Activated CD4-positive, alpha-beta T cell treated with anti-CD3 and anti-CD28 coated beads, Interleukin-2, amount 10 ng/mL, durations not matched to agents 7 days and 5 days (primary cell): ENCODE measurements around the gene CTSW. TPM values are rescaled to one million over a fixed set of nuclear protein-coding genes. Genes with fewer than 3 reads are reported as not detected.

Source experiments
- CTCF ChIA-PET: fragments of 350-600 bp; sonication (Branson Sonifier 250); formaldehyde crosslinking; loops from one replicate; lab custom pipeline; 2021; ENCODE audit warnings: antibody characterized with exemption; lab: Charles Lee
- POLR2A ChIA-PET: fragments of 350-600 bp; sonication (Branson Sonifier 250); formaldehyde crosslinking; loops from one replicate; lab custom pipeline; 2021; ENCODE audit warnings: antibody characterized with exemption; lab: Charles Lee
- DNase-seq: peaks from one replicate; pipeline ENCODE4 v3.0.0-alpha.2; 2020
- H3K27ac Mint-ChIP-seq: one replicate; pipeline ENCODE4 v1.8.0; 2021; ENCODE audit warnings: mild to moderate bottlenecking, moderate library complexity, mixed read lengths
- H3K27me3 Mint-ChIP-seq: one replicate; pipeline ENCODE4 v1.8.0; 2021; ENCODE audit warnings: mixed read lengths
- H3K36me3 Mint-ChIP-seq: one replicate; pipeline ENCODE4 v1.8.0; 2021; ENCODE audit warnings: low read depth, mixed read lengths
- H3K4me1 Mint-ChIP-seq: one replicate; pipeline ENCODE4 v1.8.0; 2021; ENCODE audit warnings: mixed read lengths
- H3K4me3 Mint-ChIP-seq: one replicate; pipeline ENCODE4 v1.8.0; 2021; ENCODE audit warnings: mild to moderate bottlenecking, moderate library complexity, mixed read lengths
- H3K9me3 Mint-ChIP-seq: one replicate; pipeline ENCODE4 v1.8.0; 2021; ENCODE audit warnings: mixed read lengths
- total RNA-seq, 2 experiments: library from RNA; stranded (reverse); gene quantifications; one replicate each; pipeline ENCODE4 v1.2.3, GENCODE V29; 2021

The CTSW gene
- total RNA-seq, 2 experiments from 2014 or later = 22.9 to 23.6 TPM

DNA sequence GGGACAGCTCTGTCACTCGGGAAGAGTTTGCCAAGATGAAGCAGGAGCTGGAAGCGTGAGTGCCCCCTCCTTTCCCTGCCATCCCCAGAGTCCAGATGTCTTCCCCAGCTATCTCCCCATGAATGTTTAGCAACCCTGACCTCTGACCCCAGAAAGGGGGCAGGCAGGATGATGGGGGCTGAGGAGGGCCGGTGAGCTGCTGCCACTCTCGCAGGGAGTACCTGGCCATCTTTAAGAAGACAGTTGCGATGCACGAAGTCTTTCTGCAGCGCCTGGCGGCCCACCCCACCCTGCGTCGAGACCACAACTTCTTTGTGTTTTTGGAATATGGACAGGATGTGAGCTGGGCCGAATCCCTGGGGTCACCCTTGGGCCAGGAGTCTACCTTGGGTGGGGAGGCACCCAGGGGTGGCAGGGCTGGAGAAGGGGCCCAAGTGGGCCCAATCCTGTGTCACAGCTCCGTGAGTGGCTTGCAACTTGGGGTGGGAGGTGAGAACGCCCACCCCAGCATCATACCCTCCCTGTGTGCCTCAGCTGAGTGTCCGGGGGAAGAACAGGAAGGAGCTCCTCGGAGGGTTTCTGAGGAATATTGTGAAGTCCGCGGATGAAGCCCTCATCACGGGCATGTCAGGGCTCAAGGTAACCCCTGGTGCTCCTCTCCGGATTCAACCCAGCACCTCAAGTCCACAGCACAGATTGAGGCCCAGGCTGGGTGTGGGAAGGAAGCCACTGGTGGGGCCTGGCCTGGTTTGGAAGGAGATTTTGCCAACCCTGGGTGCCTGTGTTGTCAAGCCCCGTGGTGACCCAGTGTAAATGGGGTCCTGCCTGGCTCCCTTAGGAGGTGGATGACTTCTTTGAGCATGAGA lies 29.2 kb upstream of the CTSW start:
- no peaks in the 10 kb centered on the region for H3K27me3 Mint-ChIP-seq
- no peaks in the 10 kb centered on the region for H3K9me3 Mint-ChIP-seq
- H3K4me1 Mint-ChIP-seq = peaks cover 19% of the 10 kb centered on the region
- DNase-seq = no peak
- H3K36me3 Mint-ChIP-seq = peaks cover 44% of the 10 kb centered on the region
- H3K27ac Mint-ChIP-seq = peak overlapping the region; percentile 54
- no peak overlapping the region for H3K4me3 Mint-ChIP-seq
- ChIA-PET CTCF (interaction anchor here (0.6 to 5.8 kb wide), 14 partner anchors 8 to 139 kb away, joined by 3 to 50 read pairs (median 6); partner anchors contain the start of genes CCDC85B, CFL1, FIBP and KAT5), POLR2A (interaction anchor here (0.6 kb wide), 1 partner anchor 598 kb away, joined by 4 read pairs; no protein-coding TSS in a partner anchor)

DNA sequence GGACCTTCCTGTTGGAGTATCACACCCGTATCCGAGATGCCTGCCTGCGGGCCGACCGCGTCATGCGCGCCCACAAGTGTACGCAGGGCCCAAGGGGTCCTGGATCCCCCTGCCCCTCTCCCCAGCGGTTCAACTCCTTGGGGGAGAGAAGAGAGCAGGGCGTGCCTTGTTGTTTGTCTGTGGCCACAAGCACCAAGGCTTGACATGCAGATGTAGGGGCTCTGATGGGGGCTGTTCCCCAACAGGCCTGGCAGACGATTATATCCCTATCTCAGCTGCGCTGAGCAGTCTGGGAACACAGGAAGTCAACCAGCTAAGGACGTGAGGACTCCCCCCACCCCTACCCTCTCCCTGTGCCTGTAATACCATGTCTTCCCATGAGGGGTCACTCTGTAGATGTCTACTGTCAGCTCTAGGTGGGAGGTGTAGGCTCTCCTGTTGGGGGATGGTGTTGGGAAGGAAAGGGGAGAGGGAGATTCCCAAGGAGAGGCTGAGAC lies 28.5 kb upstream of the CTSW start:
- ChIA-PET CTCF (interaction anchor here (0.6 to 5.8 kb wide), 11 partner anchors 9 to 139 kb away, joined by 3 to 50 read pairs (median 7); partner anchors contain the start of genes CCDC85B, CFL1, FIBP and KAT5), POLR2A (no interaction called here)
- peaks cover 26% of the 10 kb centered on the region for H3K4me1 Mint-ChIP-seq
- peaks cover 51% of the 10 kb centered on the region for H3K36me3 Mint-ChIP-seq
- no peak for DNase-seq
- peak overlapping the region; percentile 55 for H3K27ac Mint-ChIP-seq
- H3K9me3 Mint-ChIP-seq = no peaks in the 10 kb centered on the region
- H3K27me3 Mint-ChIP-seq = no peaks in the 10 kb centered on the region
- H3K4me3 Mint-ChIP-seq = no peak overlapping the region

DNA sequence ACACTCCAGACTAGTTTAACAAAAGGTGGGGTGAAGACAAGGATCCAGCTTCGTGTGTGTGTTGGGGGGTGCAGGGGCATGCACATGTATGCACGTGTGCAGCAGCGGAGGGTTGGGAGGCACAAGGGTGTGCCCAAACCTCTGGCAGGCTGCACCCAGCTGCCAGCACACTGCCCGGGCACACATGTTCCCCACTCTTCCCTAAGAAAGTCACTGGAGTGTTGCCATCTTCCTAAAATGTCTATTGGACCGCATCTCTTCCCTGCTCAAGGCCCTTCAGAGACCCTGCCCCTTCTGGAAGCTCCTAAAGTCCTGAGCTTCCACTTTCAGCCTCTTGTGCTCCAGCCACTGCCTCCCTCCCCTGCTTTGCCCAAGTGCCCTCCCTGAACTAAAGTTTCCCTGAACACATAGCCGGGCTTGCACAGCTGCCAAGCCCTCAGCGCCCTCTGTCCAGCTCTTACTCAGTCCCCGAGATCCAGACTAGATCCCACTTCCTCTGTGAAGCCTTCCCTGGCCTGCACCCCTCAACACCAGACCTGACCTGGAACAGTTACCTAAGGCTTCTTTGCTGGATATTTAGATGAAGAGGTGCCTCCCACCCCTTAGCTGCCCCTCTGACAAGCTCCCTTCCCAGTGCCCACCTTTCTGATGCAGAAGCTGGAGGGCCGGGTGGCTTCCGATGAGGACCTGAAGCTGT lies 27.7 kb upstream of the CTSW start:
- H3K27ac Mint-ChIP-seq = peak overlapping the region; percentile 55
- DNase-seq = no peak
- ChIA-PET CTCF (interaction anchor here (0.9 to 5.8 kb wide), 13 partner anchors 9 to 140 kb away, joined by 3 to 50 read pairs (median 7); partner anchors contain the start of genes CCDC85B, CFL1, FIBP and KAT5), POLR2A (no interaction called here)
- H3K4me3 Mint-ChIP-seq = no peak overlapping the region
- H3K4me1 Mint-ChIP-seq = peaks cover 34% of the 10 kb centered on the region
- no peaks in the 10 kb centered on the region for H3K9me3 Mint-ChIP-seq
- H3K36me3 Mint-ChIP-seq = peaks cover 59% of the 10 kb centered on the region
- no peaks in the 10 kb centered on the region for H3K27me3 Mint-ChIP-seq

DNA sequence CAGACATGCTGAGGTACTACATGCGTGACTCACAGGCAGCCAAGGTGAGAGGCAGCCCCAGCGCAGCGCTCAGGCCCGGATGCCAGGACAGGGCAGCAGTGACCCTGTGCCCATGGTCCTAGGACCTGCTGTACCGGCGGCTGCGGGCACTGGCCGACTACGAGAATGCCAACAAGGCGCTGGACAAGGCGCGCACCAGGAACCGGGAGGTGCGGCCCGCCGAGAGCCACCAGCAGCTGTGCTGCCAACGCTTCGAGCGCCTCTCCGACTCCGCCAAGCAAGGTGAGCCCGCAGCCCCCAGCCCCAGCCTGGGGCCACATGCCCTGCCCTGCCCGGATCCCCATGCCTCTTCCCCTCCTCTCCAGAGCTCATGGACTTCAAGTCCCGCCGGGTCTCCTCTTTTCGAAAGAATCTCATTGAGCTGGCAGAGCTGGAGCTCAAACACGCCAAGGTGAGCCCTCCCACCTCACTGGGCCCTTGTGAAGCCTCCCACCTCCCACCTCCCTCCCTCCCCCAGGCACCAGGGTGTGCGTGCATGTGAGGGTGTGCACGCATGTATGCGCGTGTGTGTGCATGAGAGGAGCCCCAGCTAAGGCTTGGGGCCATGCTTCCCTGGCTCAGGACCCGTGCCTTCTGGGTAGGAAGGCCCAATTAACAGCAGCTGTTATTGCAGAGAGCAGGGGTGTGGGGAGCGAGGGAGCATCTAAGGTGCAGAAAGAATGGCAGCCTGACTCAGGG lies 27.0 kb upstream of the CTSW start:
- peaks cover 34% of the 10 kb centered on the region for H3K4me1 Mint-ChIP-seq
- CTCF ChIA-PET = interaction anchor here (1.1 to 5.8 kb wide), 9 partner anchors 8 to 140 kb away, joined by 3 to 50 read pairs (median 7); partner anchors contain the start of genes CFL1, FIBP, KAT5 and MUS81
- POLR2A ChIA-PET = no interaction called here
- H3K27ac Mint-ChIP-seq = no peak overlapping the region
- H3K4me3 Mint-ChIP-seq = no peak overlapping the region
- peaks cover 60% of the 10 kb centered on the region for H3K36me3 Mint-ChIP-seq
- DNase-seq = no peak
- H3K9me3 Mint-ChIP-seq = no peaks in the 10 kb centered on the region
- H3K27me3 Mint-ChIP-seq = no peaks in the 10 kb centered on the region

GRCh38 chr11:65853246-65853979 lies 26.2 kb upstream of the CTSW start:
- POLR2A ChIA-PET = no interaction called here
- no peak for DNase-seq
- CTCF ChIA-PET = interaction anchor here (0.5 to 5.8 kb wide), 8 partner anchors 7 to 369 kb away, joined by 3 to 50 read pairs (median 5); partner anchors contain the start of genes CFL1, FIBP, KAT5 and MUS81
- Mint-ChIP-seq H3K27me3 (no peaks in the 10 kb centered on the region), H3K4me3 (peak overlapping the region; percentile 25), H3K36me3 (peaks cover 60% of the 10 kb centered on the region), H3K9me3 (no peaks in the 10 kb centered on the region), H3K4me1 (peaks cover 36% of the 10 kb centered on the region), H3K27ac (no peak overlapping the region)

- Mint-ChIP-seq H3K27me3 (no peaks in the 10 kb centered on the region), H3K9me3 (no peaks in the 10 kb centered on the region), H3K36me3 (peaks cover 60% of the 10 kb centered on the region), H3K4me1 (peaks cover 36% of the 10 kb centered on the region), H3K4me3 (peak overlapping the region; percentile 32), H3K27ac (no peak overlapping the region)
- DNase-seq = no peak
- ChIA-PET CTCF (interaction anchor here (0.7 to 1.7 kb wide), 2 partner anchors 142 to 284 kb away, joined by 3 to 5 read pairs; partner anchors contain the start of genes KAT5 and ZNRD2), POLR2A (no interaction called here)
Observed at GRCh38 chr11:65854161-65854592, 25.5 kb upstream of the CTSW start.

DNA sequence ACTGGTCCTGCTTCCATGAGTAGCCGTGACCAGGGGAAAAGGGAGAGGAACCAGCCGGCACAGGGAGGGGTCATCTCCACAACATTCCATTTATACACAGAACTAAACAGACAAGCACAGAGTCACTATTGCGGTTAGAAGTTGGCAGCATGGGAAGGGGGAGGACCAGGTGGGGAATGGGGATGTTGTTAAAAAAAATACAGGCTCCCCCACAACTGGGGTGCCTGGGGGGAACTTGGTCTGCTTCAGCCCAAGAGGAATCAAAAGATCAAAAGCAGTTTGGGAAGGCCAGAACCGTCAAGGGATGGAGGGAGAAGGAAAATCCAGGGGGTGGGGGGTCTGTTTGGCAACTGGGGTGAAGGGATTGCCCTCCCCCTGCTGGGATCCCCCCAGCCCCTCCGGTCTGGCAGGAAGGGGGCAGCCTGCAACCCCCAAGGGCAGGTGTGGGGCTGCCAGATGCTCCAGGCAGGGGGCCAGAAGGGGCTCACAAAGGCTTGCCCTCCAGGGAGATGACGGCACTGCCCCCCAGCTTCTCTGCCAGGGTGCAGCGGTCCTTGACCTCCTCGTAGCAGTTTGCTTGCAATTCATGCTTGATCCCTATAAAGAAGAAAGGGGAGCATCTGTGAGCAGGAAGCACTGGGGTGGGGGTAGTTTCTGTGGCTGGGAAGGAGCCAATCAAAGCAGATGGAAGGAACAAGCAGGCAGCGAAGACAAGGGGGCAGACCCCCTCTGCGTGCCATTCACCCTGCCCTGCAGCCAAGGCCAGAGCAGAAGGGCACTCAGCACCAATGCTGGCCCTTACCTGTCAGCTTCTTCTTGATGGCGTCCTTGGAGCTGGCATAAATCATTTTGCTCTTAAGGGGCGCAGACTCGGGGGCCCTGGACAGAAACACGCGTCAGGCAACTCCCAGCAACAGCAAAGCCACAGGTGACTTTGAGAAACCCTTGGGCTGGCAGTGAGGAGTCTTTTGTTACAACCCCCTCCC lies 24.5 kb upstream of the CTSW start:
- DNase-seq = no peak
- no peaks in the 10 kb centered on the region for H3K27me3 Mint-ChIP-seq
- CTCF ChIA-PET = interaction anchor here (1.7 kb wide), 1 partner anchor 143 kb away, joined by 5 read pairs; the partner anchor contains the start of gene KAT5
- no peak overlapping the region for H3K27ac Mint-ChIP-seq
- no peaks in the 10 kb centered on the region for H3K9me3 Mint-ChIP-seq
- H3K4me1 Mint-ChIP-seq = peaks cover 40% of the 10 kb centered on the region
- peak overlapping the region; percentile 95 for H3K4me3 Mint-ChIP-seq
- POLR2A ChIA-PET = no interaction called here
- H3K36me3 Mint-ChIP-seq = peaks cover 60% of the 10 kb centered on the region

DNA sequence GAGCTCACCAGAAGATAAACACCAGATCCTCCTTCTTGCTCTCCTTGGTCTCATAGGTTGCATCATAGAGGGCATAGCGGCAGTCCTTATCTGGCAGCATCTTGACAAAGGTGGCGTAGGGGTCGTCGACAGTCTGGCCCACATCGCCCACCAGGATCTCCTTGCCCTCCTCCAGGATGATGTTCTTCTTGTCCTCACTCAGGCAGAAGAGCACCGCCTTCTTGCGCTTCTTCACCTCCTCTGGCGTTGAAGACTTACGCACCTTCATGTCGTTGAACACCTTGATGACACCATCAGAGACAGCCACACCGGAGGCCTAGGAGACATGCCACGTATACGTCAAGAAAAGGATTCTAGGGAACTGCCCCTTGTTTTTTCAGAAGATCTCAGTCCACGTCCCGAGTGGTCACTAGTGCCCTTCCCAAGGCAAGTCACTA lies 23.7 kb upstream of the CTSW start:
- ChIA-PET CTCF (no interaction called here), POLR2A (no interaction called here)
- H3K27ac Mint-ChIP-seq = peak overlapping the region; percentile 83
- H3K9me3 Mint-ChIP-seq = no peaks in the 10 kb centered on the region
- H3K4me1 Mint-ChIP-seq = peaks cover 42% of the 10 kb centered on the region
- DNase-seq = no peak
- H3K36me3 Mint-ChIP-seq = peaks cover 61% of the 10 kb centered on the region
- H3K27me3 Mint-ChIP-seq = no peaks in the 10 kb centered on the region
- peak overlapping the region; percentile 95 for H3K4me3 Mint-ChIP-seq

DNA sequence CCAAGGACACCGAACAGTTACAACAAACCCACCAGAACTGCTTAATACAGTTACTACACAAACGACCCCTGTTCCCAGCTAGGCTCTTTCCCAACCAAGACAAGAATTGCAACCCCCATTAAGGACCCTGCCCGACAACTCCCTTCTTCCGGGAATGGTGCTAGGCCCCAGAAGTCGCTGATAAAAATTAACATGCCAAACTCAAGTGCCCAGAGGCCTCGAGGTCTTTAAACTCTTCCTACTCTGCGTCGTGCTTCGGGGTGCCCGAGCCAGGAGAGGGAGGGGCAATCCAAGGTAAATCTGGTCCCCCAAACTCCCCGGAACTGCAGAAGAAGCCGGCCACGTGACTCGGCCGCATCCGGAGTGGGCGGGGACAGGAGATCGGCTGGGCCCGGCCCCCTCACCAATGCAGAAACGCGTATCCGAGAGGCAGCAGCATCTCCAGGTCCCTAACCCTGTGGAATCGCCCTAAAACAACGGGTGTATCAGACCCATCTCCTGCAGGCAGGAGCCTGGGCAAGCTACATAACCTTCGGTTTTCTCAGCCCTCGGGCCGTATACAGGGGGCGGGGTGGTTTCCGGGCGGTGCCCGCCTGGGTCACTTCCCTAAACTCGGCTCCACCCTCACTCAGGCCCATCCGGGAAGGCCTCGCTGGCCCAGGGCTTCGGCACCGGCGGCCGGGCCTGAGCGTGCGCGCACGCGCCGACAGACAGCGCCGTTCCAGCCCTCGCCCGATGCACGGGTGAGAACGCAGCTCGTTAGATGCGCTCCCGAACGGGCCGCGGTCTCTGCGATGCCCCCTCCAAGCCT lies 22.7 kb upstream of the CTSW start:
- Mint-ChIP-seq H3K4me3 (peak overlapping the region; percentile 95), H3K4me1 (peaks cover 50% of the 10 kb centered on the region), H3K9me3 (no peaks in the 10 kb centered on the region), H3K27me3 (no peaks in the 10 kb centered on the region), H3K27ac (peak overlapping the region; percentile 83), H3K36me3 (peaks cover 59% of the 10 kb centered on the region)
- CTCF ChIA-PET = interaction anchor here (1.8 to 25.8 kb wide), 2 partner anchors 31 to 40 kb away, joined by 4 to 590 read pairs; partner anchors contain the start of genes CCDC85B, CTSW and FIBP
- DNase-seq = peak; percentile 92
- POLR2A ChIA-PET = interaction anchor here (0.6 kb wide), 1 partner anchor 282 kb away, joined by 3 read pairs; no protein-coding TSS in a partner anchor

GRCh38 chr11:65857500-65857852 lies 22.2 kb upstream of the CTSW start:
- H3K36me3 Mint-ChIP-seq = peaks cover 55% of the 10 kb centered on the region
- H3K27me3 Mint-ChIP-seq = no peaks in the 10 kb centered on the region
- ChIA-PET POLR2A (interaction anchor here (0.6 to 1.0 kb wide), 2 partner anchors 36 to 282 kb away, joined by 3 read pairs; no protein-coding TSS in a partner anchor), CTCF (interaction anchor here (0.6 to 25.8 kb wide), 5 partner anchors 11 to 1135 kb away, joined by 3 to 590 read pairs (median 20); partner anchors contain the start of genes CCDC85B, CTSW, FIBP and KAT5)
- H3K4me3 Mint-ChIP-seq = peak overlapping the region; percentile 95
- no peaks in the 10 kb centered on the region for H3K9me3 Mint-ChIP-seq
- peaks cover 54% of the 10 kb centered on the region for H3K4me1 Mint-ChIP-seq
- DNase-seq = peak; percentile 66
- peak overlapping the region; percentile 83 for H3K27ac Mint-ChIP-seq
